Neural progenitor cell (in vitro differentiated cells): ENCODE data around the gene PEX14.

Experiments used
- EZH2 ChIP-seq: fragments of 200-600 bp; sonication (generic); IDR thresholded peaks from 2 replicates; pipeline ENCODE4 v1.6.1; 2017; ENCODE audit warnings: antibody characterized with exemption, mild to moderate bottlenecking, moderate library complexity
- EZH2phosphoT487 ChIP-seq: fragments of 200-600 bp; sonication (generic); IDR thresholded peaks from 2 replicates; pipeline ENCODE4 v1.6.1; 2017; ENCODE audit warnings: antibody characterized with exemption
- TF ChIP-seq, protein P1 (sequence below): fragments of 200-600 bp; sonication (generic); IDR thresholded peaks from 2 replicates; pipeline ENCODE4 v1.5.1; 2017; ENCODE audit warnings: antibody characterized with exemption, mild to moderate bottlenecking

DNA sequence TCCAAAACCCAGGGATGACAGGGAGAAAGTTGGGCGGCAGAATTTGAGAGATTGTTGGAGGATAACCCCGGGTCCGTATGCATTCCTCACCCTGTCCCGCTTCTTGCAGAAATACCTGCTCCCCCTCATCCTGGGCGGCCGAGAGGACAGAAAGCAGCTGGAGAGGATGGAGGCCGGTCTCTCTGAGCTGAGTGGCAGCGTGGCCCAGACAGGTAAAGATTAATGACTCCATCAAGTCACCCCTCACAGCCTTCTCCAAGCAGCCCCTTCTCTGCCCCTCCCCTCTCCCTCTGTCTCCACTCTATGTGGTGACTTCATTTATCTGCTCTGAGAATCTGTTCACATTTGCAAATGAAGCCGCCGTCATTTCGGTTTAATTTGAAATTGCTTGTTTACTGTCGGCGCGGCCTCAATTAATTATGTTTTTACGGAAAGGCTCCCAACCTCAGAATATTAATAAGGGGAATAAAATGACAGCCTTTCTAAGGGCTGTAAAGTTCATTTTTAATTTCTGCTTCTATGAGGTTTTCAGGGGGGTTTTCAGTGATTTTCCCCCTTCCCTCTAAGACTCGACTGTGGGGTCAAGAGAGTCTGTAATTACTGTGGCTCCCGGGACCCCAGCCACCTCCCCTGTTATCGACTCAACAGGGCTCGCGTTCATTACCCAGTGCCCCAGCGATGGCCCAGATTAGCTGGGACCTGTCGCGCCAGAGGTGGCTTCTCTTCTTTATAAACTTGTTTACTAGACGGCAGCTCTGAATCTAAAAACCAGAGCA is 148.3 kb downstream of the PEX14 start:
- TF ChIP-seq, protein P1, sequence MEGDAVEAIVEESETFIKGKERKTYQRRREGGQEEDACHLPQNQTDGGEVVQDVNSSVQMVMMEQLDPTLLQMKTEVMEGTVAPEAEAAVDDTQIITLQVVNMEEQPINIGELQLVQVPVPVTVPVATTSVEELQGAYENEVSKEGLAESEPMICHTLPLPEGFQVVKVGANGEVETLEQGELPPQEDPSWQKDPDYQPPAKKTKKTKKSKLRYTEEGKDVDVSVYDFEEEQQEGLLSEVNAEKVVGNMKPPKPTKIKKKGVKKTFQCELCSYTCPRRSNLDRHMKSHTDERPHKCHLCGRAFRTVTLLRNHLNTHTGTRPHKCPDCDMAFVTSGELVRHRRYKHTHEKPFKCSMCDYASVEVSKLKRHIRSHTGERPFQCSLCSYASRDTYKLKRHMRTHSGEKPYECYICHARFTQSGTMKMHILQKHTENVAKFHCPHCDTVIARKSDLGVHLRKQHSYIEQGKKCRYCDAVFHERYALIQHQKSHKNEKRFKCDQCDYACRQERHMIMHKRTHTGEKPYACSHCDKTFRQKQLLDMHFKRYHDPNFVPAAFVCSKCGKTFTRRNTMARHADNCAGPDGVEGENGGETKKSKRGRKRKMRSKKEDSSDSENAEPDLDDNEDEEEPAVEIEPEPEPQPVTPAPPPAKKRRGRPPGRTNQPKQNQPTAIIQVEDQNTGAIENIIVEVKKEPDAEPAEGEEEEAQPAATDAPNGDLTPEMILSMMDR, result no peak
- TF ChIP-seq EZH2phosphoT487, result no peak
- no peak for TF ChIP-seq EZH2
